KOPT-K1 (cell line): ENCODE measurements around the gene RPEL1.
"Not testable (repeated sequence)": the region's sequence is repeated elsewhere in the genome, so short reads cannot be mapped to it uniquely, and the experiment has no call there.

ENCODE experiments used
- H3K27ac ChIP-seq: fragments of 200-600 bp; sonication (generic); 2 replicates; pipeline ENCODE4 v1.5.1; 2016; ENCODE audit warnings: antibody characterized with exemption, mild to moderate bottlenecking, low read depth, low read length; ENCODE audit not compliant: poor library complexity, severe bottlenecking
- H3K36me3 ChIP-seq: fragments of 200-600 bp; sonication (generic); 2 replicates; pipeline ENCODE4 v1.5.1; 2017; ENCODE audit warnings: antibody characterized with exemption, mild to moderate bottlenecking, low read length, moderate library complexity; ENCODE audit not compliant: insufficient read depth
- H3K9me3 ChIP-seq: fragments of 200-600 bp; sonication (generic); 2 replicates; pipeline ENCODE4 v1.5.1; 2017; ENCODE audit warnings: antibody characterized with exemption, low read length, mild to moderate bottlenecking; ENCODE audit not compliant: insufficient read depth, poor library complexity, severe bottlenecking

Gene RPEL1

DNA sequence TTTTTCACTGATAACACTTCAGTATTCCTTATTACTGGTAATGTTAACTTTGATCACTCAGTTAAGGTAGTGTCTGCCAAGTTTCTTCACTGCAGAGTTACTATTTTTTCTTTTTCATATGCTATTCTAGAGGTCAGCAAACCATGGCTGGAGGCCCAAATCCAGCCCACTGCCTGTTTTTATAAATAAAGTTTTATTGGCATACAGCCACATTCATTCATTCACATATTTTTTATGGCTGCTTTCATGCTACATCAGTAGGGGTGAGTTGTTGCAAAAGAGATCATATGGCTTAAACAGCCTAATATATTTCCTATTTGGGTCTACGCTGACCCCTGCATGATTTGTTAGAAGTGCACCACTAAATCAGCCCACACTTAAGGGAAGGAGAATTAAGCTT, 10.9 kb downstream of the RPEL1 start:
- Histone ChIP-seq H3K36me3 (no peaks in the 10 kb centered on the region), H3K9me3 (peaks cover 21% of the 10 kb centered on the region), H3K27ac (no peak overlapping the region)

DNA sequence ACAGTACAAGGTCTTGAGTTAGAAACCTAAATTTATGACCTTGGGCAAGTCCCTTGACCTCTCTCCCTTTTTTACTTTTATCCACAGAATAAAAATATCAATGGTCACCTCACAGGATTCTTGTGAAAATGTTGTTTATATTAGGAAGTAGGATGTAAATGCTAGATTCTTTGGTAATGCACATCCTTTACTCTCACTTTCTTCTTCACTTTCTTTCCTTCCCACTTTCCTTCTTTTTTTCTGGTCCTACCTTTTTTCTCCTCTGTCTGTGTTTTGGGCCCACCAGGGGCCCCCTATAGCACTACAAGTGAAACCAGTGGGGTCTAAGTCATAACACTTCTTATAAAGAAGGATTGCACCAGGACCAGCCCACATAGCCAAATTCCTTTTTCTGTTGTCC, 12.1 kb downstream of the RPEL1 start:
- peaks cover 21% of the 10 kb centered on the region for H3K9me3 ChIP-seq
- no peaks in the 10 kb centered on the region for H3K36me3 ChIP-seq
- no peak overlapping the region for H3K27ac ChIP-seq

DNA sequence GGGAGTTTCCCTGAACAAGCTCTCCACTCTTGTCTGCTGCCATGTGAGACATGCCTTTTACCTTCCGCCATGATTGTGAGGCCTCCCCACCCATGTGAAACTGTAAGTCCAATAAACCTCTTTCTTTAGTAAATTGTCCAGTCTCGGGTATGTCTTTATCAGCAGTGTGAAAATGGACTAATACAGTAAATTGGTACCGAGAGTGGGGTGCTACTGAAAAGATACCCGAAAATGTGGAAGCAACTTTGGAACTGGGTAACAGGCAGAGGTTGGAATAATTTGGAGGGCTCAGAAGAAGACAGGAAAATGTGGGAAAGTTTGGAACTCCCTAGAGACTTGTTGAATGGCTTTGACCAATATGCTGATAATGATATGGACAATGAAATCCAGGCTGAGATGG, 13.2 kb downstream of the RPEL1 start:
- not testable (repeated sequence) for H3K27ac ChIP-seq, H3K36me3 ChIP-seq
- H3K9me3 ChIP-seq, result peaks cover 21% of the 10 kb centered on the region

DNA sequence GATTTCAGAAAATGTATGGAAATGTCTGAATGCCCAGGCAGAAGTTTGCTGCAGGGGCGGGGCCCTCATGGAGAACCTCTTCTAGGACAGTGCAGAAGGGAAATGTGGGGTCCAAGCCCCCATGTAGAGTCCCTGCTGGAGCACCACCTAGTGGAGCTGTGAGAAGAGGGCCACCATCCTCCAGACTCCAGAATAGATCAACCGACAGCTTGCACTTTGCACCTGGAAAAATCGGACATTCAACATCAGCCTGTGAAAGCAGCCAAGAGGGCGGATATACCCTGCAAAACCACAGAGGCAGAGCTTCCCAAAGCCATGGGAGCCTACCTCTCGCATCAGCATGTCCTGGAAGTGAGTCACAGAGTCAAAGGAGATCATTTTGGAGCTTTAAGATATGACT, 14.3 kb downstream of the RPEL1 start:
- Histone ChIP-seq H3K27ac (no peak overlapping the region), H3K9me3 (peaks cover 21% of the 10 kb centered on the region), H3K36me3 (no peaks in the 10 kb centered on the region)

- H3K9me3 ChIP-seq, result peaks cover 21% of the 10 kb centered on the region
- no peaks in the 10 kb centered on the region for H3K36me3 ChIP-seq
- no peak overlapping the region for H3K27ac ChIP-seq
Observed at GRCh38 chr10:103262229-103262628, 16.5 kb downstream of the RPEL1 start.

- no peaks in the 10 kb centered on the region for H3K36me3 ChIP-seq
- no peak overlapping the region for H3K27ac ChIP-seq
- no peaks in the 10 kb centered on the region for H3K9me3 ChIP-seq
Observed at GRCh38 chr10:103265717-103266329, 20.1 kb downstream of the RPEL1 start.

DNA sequence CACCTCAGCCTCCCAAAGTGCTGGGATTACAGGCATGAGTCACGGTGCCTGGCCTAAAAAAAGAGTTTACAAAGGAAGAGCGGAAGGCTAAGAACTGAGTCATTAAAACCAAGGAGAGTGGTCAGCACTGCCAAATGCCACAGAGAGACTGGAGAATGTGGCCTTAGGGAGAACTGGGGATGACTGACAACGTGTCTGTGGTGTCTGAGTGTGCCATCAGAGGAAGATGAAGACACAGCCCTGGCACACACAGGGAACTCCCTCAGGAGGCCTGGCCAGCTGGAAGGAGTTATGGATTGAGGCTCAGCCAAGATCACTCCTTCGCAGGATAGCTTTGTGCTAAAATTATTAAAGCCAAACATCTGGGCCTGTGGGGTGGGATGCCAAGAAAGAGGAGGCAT, 27.4 kb downstream of the RPEL1 start:
- Histone ChIP-seq H3K27ac (no peak overlapping the region), H3K36me3 (no peaks in the 10 kb centered on the region), H3K9me3 (peaks cover 5% of the 10 kb centered on the region)

- Histone ChIP-seq H3K9me3 (peaks cover 13% of the 10 kb centered on the region), H3K36me3 (no peaks in the 10 kb centered on the region), H3K27ac (no peak overlapping the region)
Observed at GRCh38 chr10:103276251-103276895, 30.7 kb downstream of the RPEL1 start.

DNA sequence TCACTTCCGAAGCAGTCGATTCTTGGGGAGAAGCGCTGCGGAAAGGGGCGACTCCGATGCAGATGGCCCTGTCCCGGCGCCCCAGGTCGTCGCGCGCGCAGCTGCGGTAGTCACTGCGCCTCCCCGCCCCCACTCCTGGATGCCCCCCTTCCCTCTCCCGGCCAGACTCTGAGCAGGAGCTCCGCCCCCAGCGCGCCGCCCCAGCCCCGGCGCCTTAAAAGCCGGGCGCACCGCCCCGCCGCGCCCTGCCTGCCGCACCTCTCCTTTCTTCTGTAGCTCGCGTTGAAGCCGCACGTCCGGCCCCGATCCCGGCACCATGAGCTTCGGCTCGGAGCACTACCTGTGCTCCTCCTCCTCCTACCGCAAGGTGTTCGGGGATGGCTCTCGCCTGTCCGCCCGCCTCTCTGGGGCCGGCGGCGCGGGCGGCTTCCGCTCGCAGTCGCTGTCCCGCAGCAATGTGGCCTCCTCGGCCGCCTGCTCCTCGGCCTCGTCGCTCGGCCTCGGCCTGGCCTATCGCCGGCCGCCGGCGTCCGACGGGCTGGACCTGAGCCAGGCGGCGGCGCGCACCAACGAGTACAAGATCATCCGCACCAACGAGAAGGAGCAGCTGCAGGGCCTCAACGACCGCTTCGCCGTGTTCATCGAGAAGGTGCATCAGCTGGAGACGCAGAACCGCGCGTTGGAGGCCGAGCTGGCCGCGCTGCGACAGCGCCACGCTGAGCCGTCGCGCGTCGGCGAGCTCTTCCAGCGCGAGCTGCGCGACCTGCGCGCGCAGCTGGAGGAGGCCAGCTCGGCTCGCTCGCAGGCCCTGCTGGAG, 31.4 kb downstream of the RPEL1 start, which contains the start of gene INA:
Gene INA, plus strand, starts transcription at position 243 of the 817 bp plus-strand sequence. Its CDS starts 74 bp downstream, at position 317.
- peaks cover 13% of the 10 kb centered on the region for H3K9me3 ChIP-seq
- no peaks in the 10 kb centered on the region for H3K36me3 ChIP-seq
- H3K27ac ChIP-seq, result no peak within 1 kb of the TSS

GRCh38 chr10:103277713-103278536, 32.2 kb downstream of the RPEL1 start:
- peaks cover 13% of the 10 kb centered on the region for H3K9me3 ChIP-seq
- H3K36me3 ChIP-seq, result no peaks in the 10 kb centered on the region
- H3K27ac ChIP-seq, result no peak overlapping the region

DNA sequence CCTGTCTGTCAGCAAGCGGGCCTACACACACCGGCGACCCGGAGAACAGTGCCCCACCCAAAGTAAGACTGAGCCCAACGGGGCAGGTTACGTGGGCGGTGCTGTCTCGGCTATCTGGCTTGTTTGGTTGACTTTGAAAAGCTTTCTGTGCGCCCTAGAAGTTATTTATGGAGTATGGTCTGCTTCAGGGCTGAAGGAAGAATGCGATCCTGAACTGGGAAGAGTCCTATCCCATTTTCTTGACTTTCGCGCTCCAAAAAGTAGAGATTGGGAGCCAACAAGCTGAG, 32.8 kb downstream of the RPEL1 start:
- H3K27ac ChIP-seq, result no peak overlapping the region
- H3K36me3 ChIP-seq, result no peaks in the 10 kb centered on the region

GRCh38 chr10:103278862-103279298, 33.2 kb downstream of the RPEL1 start:
- Histone ChIP-seq H3K36me3 (no peaks in the 10 kb centered on the region), H3K27ac (no peak overlapping the region), H3K9me3 (peaks cover 13% of the 10 kb centered on the region)

More for the DNA sequence above, 32.8 kb downstream of the RPEL1 start:
- peaks cover 13% of the 10 kb centered on the region for H3K9me3 ChIP-seq

GRCh38 chr10:103280031-103280430, 34.3 kb downstream of the RPEL1 start:
- Histone ChIP-seq H3K9me3 (peaks cover 13% of the 10 kb centered on the region), H3K27ac (no peak overlapping the region), H3K36me3 (no peaks in the 10 kb centered on the region)

DNA sequence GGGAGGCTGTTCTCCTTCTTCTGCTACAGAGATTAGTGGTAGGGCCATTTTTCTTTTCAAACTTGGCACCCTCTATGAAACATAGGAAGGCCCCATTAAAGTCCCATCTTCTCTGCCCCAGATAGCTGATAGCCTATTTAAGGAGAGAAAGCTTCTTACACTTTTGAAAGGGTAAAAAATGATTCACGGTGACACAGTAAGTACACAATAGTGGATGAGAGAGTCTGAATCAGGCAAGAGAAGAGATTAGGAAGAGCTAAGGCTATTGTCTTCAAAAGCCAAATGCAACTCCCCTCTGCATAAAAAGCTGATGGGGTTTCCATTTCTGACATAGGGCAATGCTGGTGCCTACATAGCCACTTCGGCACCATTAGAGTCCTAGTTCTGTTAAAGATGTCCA, 34.8 kb downstream of the RPEL1 start:
- Histone ChIP-seq H3K27ac (no peak overlapping the region), H3K36me3 (no peaks in the 10 kb centered on the region), H3K9me3 (peaks cover 13% of the 10 kb centered on the region)

DNA sequence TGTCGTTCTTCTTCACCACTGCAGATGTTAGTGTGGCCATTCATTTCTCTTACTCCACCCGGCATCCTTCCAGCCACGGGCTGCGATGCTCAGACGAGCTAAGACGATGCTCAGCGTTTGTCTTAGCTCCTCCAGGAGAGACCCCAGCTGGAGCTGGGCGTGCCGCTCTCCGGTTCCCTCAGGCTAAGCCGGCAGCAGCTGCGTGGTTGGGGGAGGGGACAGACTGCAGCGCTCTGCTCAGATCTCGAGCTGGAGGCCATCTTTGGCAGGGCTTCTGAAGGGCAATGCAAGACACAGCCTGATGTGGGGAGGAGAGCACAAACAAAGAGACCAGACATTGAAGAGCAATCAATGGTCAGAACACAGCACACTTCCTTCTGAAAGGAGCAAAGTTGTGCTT, 36.1 kb downstream of the RPEL1 start:
- H3K36me3 ChIP-seq, result no peaks in the 10 kb centered on the region
- no peak overlapping the region for H3K27ac ChIP-seq
- H3K9me3 ChIP-seq, result peaks cover 13% of the 10 kb centered on the region
